ENCODE data around the gene SSU72. TPM values are rescaled to one million over a fixed set of nuclear protein-coding genes. Genes with fewer than 3 reads are reported as not detected.

SSU72 gene
- polyA plus RNA-seq (2011; rRNA removed): 101 and 121 TPM in 2 replicates
- polyA minus RNA-seq (2011; rRNA and poly(A)+ RNA removed): 55.6 and 75.1 TPM in 2 replicates

DNA sequence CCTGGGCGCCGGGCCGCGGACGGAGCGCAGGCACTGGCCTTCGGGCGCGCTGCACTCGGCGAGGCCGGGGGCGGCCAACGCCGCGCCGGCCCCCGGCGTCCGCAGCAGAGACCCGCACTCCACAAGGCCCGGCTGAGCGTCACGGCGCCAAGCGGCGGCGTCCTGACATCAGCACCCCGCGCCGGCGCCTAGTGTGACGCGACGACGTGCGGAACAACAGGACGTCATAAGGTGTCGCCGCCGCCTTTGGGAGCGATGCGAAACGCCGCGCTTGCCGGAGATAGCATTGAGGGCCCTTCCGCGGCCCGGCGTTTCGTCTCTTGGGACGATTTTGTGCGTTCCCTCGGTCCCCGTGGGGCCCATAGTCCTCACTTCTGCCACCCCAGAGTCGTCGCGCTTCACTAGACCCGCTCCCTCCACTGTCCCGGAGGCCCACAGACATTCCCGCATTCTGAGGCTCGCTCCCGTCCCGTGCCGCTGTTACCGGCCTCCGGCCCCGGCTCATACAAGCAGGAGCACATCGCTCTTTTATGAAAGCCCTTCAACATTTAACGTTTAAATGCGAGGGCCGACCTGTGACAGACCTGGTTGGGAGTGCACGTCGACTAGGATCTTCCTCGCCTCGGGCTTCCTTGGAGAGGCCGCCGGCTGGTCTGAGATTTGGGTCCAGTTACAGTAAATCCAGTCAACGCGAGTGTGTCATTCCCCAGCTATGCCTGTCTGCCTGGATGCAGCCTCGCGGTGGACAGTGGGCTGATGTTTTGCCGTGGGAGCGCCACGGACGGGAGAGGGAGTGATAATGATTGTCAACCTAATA, at the start of gene SSU72:
Gene SSU72, minus strand, starts transcription at position 143 of the 817 bp plus-strand sequence. CDS start 306 bp downstream, outside the sequence.
- ChIA-PET CTCF (interaction anchor here (1.5 kb wide), 1 partner anchor 22 kb away, joined by 3 read pairs; no protein-coding TSS in a partner anchor), POLR2A (no interaction called here)
- peak within 1 kb of the TSS; percentile 100 for H3K4me3 ChIP-seq (ENCODE audit: low read depth, low read length)
- TF ChIP-seq, protein P1, sequence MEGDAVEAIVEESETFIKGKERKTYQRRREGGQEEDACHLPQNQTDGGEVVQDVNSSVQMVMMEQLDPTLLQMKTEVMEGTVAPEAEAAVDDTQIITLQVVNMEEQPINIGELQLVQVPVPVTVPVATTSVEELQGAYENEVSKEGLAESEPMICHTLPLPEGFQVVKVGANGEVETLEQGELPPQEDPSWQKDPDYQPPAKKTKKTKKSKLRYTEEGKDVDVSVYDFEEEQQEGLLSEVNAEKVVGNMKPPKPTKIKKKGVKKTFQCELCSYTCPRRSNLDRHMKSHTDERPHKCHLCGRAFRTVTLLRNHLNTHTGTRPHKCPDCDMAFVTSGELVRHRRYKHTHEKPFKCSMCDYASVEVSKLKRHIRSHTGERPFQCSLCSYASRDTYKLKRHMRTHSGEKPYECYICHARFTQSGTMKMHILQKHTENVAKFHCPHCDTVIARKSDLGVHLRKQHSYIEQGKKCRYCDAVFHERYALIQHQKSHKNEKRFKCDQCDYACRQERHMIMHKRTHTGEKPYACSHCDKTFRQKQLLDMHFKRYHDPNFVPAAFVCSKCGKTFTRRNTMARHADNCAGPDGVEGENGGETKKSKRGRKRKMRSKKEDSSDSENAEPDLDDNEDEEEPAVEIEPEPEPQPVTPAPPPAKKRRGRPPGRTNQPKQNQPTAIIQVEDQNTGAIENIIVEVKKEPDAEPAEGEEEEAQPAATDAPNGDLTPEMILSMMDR (IDR thresholded peaks at IDR 0.05; ENCODE audit: insufficient read depth, low read depth, low read length): no peak
- peaks cover 1% of the 10 kb centered on the region; the same call in 1 of the 2 replicates for H3K27me3 ChIP-seq (ENCODE audit: control insufficient read depth, insufficient read depth, low read length)
- peak; percentile 31 for DNase-seq (ENCODE audit: low read depth)
- H3K36me3 ChIP-seq (ENCODE audit: control insufficient read depth, insufficient read depth, low read length): no peaks in the 10 kb centered on the region

DNA sequence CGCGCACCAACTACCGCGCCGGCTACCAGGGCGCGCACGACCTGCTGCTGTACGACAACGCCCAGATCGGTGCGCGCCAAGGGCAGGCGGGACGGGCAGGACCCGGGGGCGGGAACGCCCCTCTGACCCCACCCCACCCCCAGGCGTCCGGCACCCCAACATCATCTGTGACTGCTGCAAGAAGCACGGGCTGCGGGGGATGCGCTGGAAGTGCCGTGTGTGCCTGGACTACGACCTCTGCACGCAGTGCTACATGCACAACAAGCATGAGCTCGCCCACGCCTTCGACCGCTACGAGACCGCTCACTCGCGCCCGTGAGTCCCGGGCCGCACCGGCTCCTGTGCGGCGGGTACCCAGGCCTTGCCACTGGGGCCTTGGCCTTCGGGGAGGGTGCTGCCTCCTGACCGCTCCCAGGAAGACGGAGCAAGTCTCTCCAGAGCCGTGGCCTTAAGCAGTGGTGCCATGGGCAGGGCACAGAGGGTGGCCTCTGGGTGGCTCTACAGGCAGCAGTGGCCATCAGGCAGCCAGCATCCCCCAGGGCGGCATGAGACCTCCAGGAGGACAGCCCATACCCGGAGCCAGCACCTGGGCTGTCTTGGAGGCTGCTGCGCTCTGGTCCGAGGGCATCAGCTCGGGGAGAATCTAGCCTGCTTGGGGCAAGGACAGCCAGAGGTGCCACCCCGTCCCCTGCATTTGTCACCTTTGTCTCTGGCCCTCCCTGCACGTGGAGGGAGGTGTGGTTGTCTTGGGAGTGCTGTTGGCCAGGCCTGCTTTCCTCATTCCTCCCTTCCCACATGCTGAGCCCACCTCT, 49.2 kb upstream of the SSU72 start:
- Histone ChIP-seq H3K36me3 (ENCODE audit: control insufficient read depth, insufficient read depth, low read length) (peaks cover 6% of the 10 kb centered on the region), H3K4me3 (ENCODE audit: low read depth, low read length) (no peak overlapping the region), H3K27me3 (ENCODE audit: control insufficient read depth, insufficient read depth, low read length) (no peaks in the 10 kb centered on the region)
- TF ChIP-seq, protein P1 (IDR thresholded peaks at IDR 0.05; ENCODE audit: insufficient read depth, low read depth, low read length): no peak
- CTCF ChIA-PET: no interaction called here
- POLR2A ChIA-PET: no interaction called here
- no peak for DNase-seq (ENCODE audit: low read depth)

DNA sequence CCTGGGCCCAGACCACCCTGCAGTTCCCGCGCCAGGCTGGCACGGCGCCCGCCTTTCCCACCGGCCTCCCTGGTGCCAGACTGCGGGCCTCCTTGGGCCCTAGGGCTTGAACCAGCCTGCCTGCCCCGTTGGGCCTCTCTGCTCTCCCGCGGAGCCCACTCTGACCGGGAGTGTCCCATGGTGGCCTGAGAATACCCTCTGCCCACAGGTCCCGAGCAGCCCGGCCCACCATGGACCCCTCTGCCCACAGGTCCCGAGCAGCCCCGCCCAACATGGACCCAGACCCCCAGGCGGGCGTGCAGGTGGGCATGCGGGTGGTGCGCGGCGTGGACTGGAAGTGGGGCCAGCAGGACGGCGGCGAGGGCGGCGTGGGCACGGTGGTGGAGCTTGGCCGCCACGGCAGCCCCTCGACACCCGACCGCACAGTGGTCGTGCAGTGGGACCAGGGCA, 48.5 kb upstream of the SSU72 start:
- no peaks in the 10 kb centered on the region for H3K27me3 ChIP-seq (ENCODE audit: control insufficient read depth, insufficient read depth, low read length)
- POLR2A ChIA-PET: no interaction called here
- TF ChIP-seq, protein P1 (IDR thresholded peaks at IDR 0.05; ENCODE audit: insufficient read depth, low read depth, low read length): no peak
- CTCF ChIA-PET: no interaction called here
- no peak for DNase-seq (ENCODE audit: low read depth)
- H3K4me3 ChIP-seq (ENCODE audit: low read depth, low read length): no peak overlapping the region
- peaks cover 7% of the 10 kb centered on the region for H3K36me3 ChIP-seq (ENCODE audit: control insufficient read depth, insufficient read depth, low read length)

DNA sequence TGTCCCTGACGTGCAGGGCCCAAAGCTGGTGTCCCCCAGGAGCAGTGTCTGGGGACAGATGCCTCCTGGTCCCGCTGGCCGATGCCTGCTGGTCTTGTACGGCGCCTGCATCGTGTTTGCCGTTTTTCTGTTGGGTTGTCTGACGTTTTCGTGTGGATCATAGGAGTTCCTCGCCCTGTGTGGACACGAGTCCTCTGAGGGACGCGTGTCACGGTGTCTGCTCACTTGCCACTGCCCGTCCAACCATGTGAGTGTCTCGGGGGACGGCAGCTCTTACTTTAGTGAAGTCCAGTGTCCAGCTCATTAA, 48.1 kb upstream of the SSU72 start:
- TF ChIP-seq, protein P1 (IDR thresholded peaks at IDR 0.05; ENCODE audit: insufficient read depth, low read depth, low read length): no peak
- no peak overlapping the region for H3K4me3 ChIP-seq (ENCODE audit: low read depth, low read length)
- ChIA-PET POLR2A (interaction anchor here (0.5 kb wide), 1 partner anchor 10 kb away, joined by 8 read pairs; no protein-coding TSS in a partner anchor), CTCF (no interaction called here)
- peaks cover 9% of the 10 kb centered on the region for H3K36me3 ChIP-seq (ENCODE audit: control insufficient read depth, insufficient read depth, low read length)
- DNase-seq (ENCODE audit: low read depth): no peak
- H3K27me3 ChIP-seq (ENCODE audit: control insufficient read depth, insufficient read depth, low read length): no peaks in the 10 kb centered on the region
